Measurements from ENCODE around the gene IFT81.
A peak's percentile ranks its signal among the peaks of the same experiment; 100 is the strongest.

Gene IFT81

DNA sequence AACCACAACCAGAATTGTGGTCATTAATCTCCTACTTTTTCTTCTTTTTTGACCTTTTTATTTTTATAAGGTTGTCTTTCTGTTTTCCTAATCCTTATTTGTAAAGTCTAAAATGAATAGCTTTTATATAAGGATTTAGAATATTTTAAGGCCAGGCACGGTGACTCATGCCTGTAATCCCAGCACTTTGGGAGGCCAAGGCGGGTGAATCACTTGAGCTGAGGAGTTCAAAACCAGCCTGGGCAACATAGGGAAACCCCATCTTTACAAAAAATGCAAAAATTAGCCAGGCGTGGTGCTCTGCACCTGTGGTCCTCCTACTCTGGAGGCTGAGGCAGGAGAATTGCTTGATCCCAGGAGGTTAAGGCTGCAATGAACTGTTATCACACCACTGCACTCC is 55.1 kb downstream of the IFT81 start:
- DNase-seq (ENCODE audit: extremely low read depth, low read depth), result no peak

GRCh38 chr12:110180591-110181005 is 56.4 kb downstream of the IFT81 start:
- TF ChIP-seq, protein P1, sequence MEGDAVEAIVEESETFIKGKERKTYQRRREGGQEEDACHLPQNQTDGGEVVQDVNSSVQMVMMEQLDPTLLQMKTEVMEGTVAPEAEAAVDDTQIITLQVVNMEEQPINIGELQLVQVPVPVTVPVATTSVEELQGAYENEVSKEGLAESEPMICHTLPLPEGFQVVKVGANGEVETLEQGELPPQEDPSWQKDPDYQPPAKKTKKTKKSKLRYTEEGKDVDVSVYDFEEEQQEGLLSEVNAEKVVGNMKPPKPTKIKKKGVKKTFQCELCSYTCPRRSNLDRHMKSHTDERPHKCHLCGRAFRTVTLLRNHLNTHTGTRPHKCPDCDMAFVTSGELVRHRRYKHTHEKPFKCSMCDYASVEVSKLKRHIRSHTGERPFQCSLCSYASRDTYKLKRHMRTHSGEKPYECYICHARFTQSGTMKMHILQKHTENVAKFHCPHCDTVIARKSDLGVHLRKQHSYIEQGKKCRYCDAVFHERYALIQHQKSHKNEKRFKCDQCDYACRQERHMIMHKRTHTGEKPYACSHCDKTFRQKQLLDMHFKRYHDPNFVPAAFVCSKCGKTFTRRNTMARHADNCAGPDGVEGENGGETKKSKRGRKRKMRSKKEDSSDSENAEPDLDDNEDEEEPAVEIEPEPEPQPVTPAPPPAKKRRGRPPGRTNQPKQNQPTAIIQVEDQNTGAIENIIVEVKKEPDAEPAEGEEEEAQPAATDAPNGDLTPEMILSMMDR (IDR thresholded peaks at IDR 0.05; ENCODE audit: low read depth, low read length), result no peak
- DNase-seq (ENCODE audit: extremely low read depth, low read depth), result peak; percentile 36

More for the DNA sequence above, 55.1 kb downstream of the IFT81 start:
- TF ChIP-seq, protein P1 (IDR thresholded peaks at IDR 0.05; ENCODE audit: low read depth, low read length), result no peak

DNA sequence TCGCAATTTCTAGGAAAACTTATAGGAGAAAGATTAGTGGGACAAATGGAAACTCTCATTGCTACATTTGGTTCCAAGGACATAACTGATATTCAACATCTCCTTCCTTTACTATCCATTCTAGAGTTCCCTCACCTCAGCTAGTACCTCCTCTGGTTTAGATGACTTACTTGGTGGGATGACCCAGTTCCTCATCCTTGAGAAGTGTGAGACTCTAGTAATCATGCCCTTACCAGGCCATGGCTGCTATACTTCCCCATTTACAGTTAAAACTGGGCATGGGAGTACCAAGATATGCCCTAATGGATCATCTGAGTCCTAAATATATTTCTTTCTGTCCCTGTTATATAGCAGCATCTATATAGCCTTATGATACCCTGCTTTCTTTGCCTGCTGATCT is 58.1 kb downstream of the IFT81 start:
- TF ChIP-seq, protein P1 (IDR thresholded peaks at IDR 0.05; ENCODE audit: low read depth, low read length), result no peak
- no peak for DNase-seq (ENCODE audit: extremely low read depth, low read depth)

GRCh38 chr12:110183386-110183785 is 59.2 kb downstream of the IFT81 start:
- TF ChIP-seq, protein P1 (IDR thresholded peaks at IDR 0.05; ENCODE audit: low read depth, low read length), result no peak
- DNase-seq (ENCODE audit: extremely low read depth, low read depth), result no peak

GRCh38 chr12:110185626-110186025 is 61.5 kb downstream of the IFT81 start:
- TF ChIP-seq, protein P1 (IDR thresholded peaks at IDR 0.05; ENCODE audit: low read depth, low read length), result no peak
- DNase-seq (ENCODE audit: extremely low read depth, low read depth), result no peak

GRCh38 chr12:110186059-110186458 is 61.9 kb downstream of the IFT81 start:
- TF ChIP-seq, protein P1 (IDR thresholded peaks at IDR 0.05; ENCODE audit: low read depth, low read length), result no peak
- DNase-seq (ENCODE audit: extremely low read depth, low read depth), result no peak

GRCh38 chr12:110193196-110193595 is 69.0 kb downstream of the IFT81 start:
- no peak for DNase-seq (ENCODE audit: extremely low read depth, low read depth)
- TF ChIP-seq, protein P1 (IDR thresholded peaks at IDR 0.05; ENCODE audit: low read depth, low read length), result no peak
